ENCODE data around the gene FBXW5.

DNA sequence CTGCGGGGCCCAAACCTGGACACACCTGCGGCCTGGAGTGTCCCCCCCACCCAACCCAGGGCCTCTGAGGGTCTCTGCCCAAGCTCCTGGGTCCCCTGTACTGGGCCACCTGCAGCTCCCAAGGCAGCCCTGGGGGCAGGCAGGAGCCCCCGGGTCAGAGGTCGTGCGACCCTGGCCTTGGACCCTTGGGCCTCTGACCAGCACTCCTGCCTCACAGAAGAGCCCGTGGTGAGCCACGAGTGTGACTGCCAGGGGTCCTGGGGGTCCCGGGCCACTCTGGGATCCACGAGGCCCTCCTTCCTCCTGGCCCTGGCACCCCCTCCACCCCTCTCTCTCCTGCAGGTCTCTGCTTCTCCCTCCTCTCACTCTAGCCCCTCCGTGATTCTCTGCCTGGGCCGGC is 27.8 kb upstream of the FBXW5 start:
- TF ChIP-seq RAD21 (IDR thresholded peaks at IDR 0.05; ENCODE audit: low read depth) (no peak), CTCF (IDR thresholded peaks at IDR 0.05 in 2 of 3, conservative IDR thresholded peaks at IDR 0.05 in 1 of 3; ENCODE audit: borderline replicate concordance in 1 of 3, insufficient read depth in 1 of 3, low read depth in 2 of 3, low read length in 2 of 3) (no peak), SIN3A (IDR thresholded peaks at IDR 0.05; ENCODE audit: low read depth) (no peak), POLR2A (IDR thresholded peaks at IDR 0.05; ENCODE audit: borderline replicate concordance, extremely low read depth, insufficient read depth, insufficient read length) (no peak), SP1 (IDR thresholded peaks at IDR 0.05; ENCODE audit: low read depth) (no peak), EZH2 (IDR thresholded peaks at IDR 0.05) (no peak)
- TF ChIP-seq, protein P1, sequence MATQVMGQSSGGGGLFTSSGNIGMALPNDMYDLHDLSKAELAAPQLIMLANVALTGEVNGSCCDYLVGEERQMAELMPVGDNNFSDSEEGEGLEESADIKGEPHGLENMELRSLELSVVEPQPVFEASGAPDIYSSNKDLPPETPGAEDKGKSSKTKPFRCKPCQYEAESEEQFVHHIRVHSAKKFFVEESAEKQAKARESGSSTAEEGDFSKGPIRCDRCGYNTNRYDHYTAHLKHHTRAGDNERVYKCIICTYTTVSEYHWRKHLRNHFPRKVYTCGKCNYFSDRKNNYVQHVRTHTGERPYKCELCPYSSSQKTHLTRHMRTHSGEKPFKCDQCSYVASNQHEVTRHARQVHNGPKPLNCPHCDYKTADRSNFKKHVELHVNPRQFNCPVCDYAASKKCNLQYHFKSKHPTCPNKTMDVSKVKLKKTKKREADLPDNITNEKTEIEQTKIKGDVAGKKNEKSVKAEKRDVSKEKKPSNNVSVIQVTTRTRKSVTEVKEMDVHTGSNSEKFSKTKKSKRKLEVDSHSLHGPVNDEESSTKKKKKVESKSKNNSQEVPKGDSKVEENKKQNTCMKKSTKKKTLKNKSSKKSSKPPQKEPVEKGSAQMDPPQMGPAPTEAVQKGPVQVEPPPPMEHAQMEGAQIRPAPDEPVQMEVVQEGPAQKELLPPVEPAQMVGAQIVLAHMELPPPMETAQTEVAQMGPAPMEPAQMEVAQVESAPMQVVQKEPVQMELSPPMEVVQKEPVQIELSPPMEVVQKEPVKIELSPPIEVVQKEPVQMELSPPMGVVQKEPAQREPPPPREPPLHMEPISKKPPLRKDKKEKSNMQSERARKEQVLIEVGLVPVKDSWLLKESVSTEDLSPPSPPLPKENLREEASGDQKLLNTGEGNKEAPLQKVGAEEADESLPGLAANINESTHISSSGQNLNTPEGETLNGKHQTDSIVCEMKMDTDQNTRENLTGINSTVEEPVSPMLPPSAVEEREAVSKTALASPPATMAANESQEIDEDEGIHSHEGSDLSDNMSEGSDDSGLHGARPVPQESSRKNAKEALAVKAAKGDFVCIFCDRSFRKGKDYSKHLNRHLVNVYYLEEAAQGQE (IDR thresholded peaks at IDR 0.05; ENCODE audit: low read depth), result no peak

Data from HCT116 (cell line).